ENCODE measurements around the gene STARD10. TPM values are rescaled to one million over a fixed set of nuclear protein-coding genes. Genes with fewer than 3 reads are reported as not detected.

STARD10 gene
- total RNA-seq, 3 donors from 2014 or later: 9.4 to 13.8 (median 13.0) TPM

DNA sequence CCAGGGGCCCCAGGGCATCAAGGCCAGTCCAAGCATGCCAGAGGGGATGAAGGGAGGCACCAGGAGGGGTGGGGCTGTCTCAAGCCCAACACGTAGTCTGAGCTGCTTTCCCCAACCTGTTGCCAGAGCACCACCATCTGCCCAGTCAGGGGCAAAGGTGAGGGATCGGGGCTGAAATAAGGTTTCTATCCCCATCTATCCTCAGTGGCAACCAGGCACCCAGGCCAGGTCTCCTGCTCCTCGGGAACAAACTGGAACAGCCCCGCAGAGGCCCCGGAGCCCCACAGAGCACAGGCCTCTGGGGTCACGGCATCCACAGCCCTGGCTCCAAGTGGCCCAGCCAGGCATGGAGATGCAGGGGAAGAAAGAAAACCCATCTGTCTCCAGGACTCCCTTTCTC lies 19.3 kb downstream of the STARD10 start:
- peaks cover under 1% of the 10 kb centered on the region for H3K4me1 Mint-ChIP-seq (ENCODE audit: low read depth)
- H3K9me3 Mint-ChIP-seq: no peaks in the 10 kb centered on the region
- H3K4me3 Mint-ChIP-seq: no peak overlapping the region
- DNase-seq (no peak), ATAC-seq (no peak)
- H3K36me3 Mint-ChIP-seq (ENCODE audit: insufficient read depth): no peaks in the 10 kb centered on the region
- no peaks in the 10 kb centered on the region for H3K27me3 Mint-ChIP-seq (ENCODE audit: low read depth)

DNA sequence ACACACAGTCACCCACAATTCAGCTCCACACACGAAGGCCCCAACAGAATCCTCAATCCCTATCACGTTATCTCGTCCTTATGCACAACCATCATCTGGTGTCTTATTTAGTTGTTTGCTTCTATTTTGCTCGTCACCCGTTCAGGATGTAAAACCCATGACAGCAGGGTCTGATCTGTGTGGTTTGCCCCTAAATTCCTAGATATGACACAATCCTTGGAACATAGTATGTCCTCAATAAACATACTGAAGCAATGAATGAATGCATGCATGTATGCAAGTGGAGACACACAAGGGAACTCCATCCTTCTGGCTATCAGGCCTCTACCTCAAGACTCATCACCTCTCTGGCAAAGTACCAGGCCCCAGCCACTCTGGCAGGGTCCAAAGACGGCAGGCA lies 20.2 kb downstream of the STARD10 start:
- H3K4me3 Mint-ChIP-seq: no peak overlapping the region
- no peaks in the 10 kb centered on the region for H3K27me3 Mint-ChIP-seq (ENCODE audit: low read depth)
- H3K36me3 Mint-ChIP-seq (ENCODE audit: insufficient read depth): no peaks in the 10 kb centered on the region

GRCh38 chr11:72773291-72773690 lies 20.6 kb downstream of the STARD10 start:
- no peak for ATAC-seq
- Mint-ChIP-seq H3K4me3 (no peak overlapping the region), H3K36me3 (ENCODE audit: insufficient read depth) (no peaks in the 10 kb centered on the region), H3K4me1 (ENCODE audit: low read depth) (no peaks in the 10 kb centered on the region), H3K9me3 (no peaks in the 10 kb centered on the region), H3K27me3 (ENCODE audit: low read depth) (no peaks in the 10 kb centered on the region)
- no peak for DNase-seq

More for the DNA sequence above, 20.2 kb downstream of the STARD10 start:
- DNase-seq (no peak), ATAC-seq (no peak)
- H3K9me3 Mint-ChIP-seq: no peaks in the 10 kb centered on the region
- no peaks in the 10 kb centered on the region for H3K4me1 Mint-ChIP-seq (ENCODE audit: low read depth)

- Mint-ChIP-seq H3K9me3 (no peaks in the 10 kb centered on the region), H3K4me3 (no peak overlapping the region), H3K27me3 (ENCODE audit: low read depth) (no peaks in the 10 kb centered on the region), H3K36me3 (ENCODE audit: insufficient read depth) (no peaks in the 10 kb centered on the region), H3K4me1 (ENCODE audit: low read depth) (no peaks in the 10 kb centered on the region)
- DNase-seq: no peak
- no peak for ATAC-seq
Observed at GRCh38 chr11:72772059-72772458, 21.8 kb downstream of the STARD10 start.

GRCh38 chr11:72771507-72771906 lies 22.3 kb downstream of the STARD10 start:
- Mint-ChIP-seq H3K4me3 (no peak overlapping the region), H3K4me1 (ENCODE audit: low read depth) (no peaks in the 10 kb centered on the region), H3K27me3 (ENCODE audit: low read depth) (no peaks in the 10 kb centered on the region), H3K36me3 (ENCODE audit: insufficient read depth) (no peaks in the 10 kb centered on the region), H3K9me3 (no peaks in the 10 kb centered on the region)
- ATAC-seq: no peak
- DNase-seq: no peak

DNA sequence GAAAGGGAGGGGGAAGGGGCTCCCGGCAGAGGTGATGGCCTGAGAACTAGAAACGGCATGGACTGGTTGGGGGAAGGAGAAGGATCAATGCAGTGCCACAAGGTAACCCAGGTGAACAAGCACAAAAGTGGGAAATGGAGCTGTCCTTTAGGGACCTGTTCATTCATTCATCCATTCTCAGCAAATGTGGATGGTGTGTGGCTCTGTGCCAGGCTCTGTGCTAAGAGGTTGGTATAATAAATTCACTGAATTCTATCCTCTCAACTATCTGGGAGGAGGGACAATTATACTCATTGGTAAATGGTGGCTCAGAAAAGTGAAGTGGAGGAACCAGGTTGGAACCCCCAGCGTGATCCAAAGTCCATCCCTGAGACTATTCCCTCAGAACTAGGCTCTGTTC lies 23.0 kb downstream of the STARD10 start:
- H3K4me1 Mint-ChIP-seq (ENCODE audit: low read depth): no peaks in the 10 kb centered on the region
- no peaks in the 10 kb centered on the region for H3K9me3 Mint-ChIP-seq
- no peaks in the 10 kb centered on the region for H3K36me3 Mint-ChIP-seq (ENCODE audit: insufficient read depth)
- ATAC-seq: no peak
- H3K27me3 Mint-ChIP-seq (ENCODE audit: low read depth): no peaks in the 10 kb centered on the region
- no peak overlapping the region for H3K4me3 Mint-ChIP-seq
- DNase-seq: no peak

- DNase-seq (no peak), ATAC-seq (no peak)
- Mint-ChIP-seq H3K9me3 (no peaks in the 10 kb centered on the region), H3K27me3 (ENCODE audit: low read depth) (no peaks in the 10 kb centered on the region), H3K36me3 (ENCODE audit: insufficient read depth) (no peaks in the 10 kb centered on the region), H3K4me1 (ENCODE audit: low read depth) (no peaks in the 10 kb centered on the region), H3K4me3 (no peak overlapping the region)
Observed at GRCh38 chr11:72769680-72770079, 24.2 kb downstream of the STARD10 start.

DNA sequence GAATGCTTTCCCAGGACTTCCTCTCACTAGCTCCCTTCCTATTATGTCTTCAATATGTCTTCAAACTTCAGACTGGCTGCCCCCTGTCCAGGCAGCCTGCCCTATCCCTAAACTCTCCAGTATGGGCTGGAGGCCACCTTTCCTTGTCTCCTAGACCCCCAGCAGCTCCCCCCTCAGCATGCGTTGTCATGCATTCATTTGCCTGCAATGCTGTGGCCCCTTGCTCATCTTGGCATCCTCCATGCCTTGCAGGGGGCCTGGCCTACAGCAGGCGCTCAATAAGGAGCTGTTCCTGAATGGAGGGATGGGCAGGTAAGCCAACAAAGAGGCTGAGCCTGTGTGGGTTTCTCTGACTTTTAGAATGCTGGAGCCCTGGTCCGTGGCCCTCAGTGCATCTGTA lies 25.3 kb downstream of the STARD10 start:
- H3K4me1 Mint-ChIP-seq (ENCODE audit: low read depth): peaks cover 2% of the 10 kb centered on the region
- H3K9me3 Mint-ChIP-seq: no peaks in the 10 kb centered on the region
- H3K4me3 Mint-ChIP-seq: no peak overlapping the region
- H3K27me3 Mint-ChIP-seq (ENCODE audit: low read depth): no peaks in the 10 kb centered on the region
- ATAC-seq (no peak), DNase-seq (no peak)
- no peaks in the 10 kb centered on the region for H3K36me3 Mint-ChIP-seq (ENCODE audit: insufficient read depth)

GRCh38 chr11:72767203-72768062 lies 26.4 kb downstream of the STARD10 start:
- Mint-ChIP-seq H3K36me3 (ENCODE audit: insufficient read depth) (no peaks in the 10 kb centered on the region), H3K4me3 (no peak overlapping the region), H3K9me3 (no peaks in the 10 kb centered on the region), H3K4me1 (ENCODE audit: low read depth) (peaks cover 14% of the 10 kb centered on the region), H3K27me3 (ENCODE audit: low read depth) (no peaks in the 10 kb centered on the region)
- ATAC-seq (no peak), DNase-seq (no peak)

GRCh38 chr11:72766152-72766902 lies 27.5 kb downstream of the STARD10 start:
- ATAC-seq (no peak), DNase-seq (no peak)
- Mint-ChIP-seq H3K4me1 (ENCODE audit: low read depth) (peaks cover 19% of the 10 kb centered on the region), H3K9me3 (no peaks in the 10 kb centered on the region), H3K4me3 (no peak overlapping the region), H3K27me3 (ENCODE audit: low read depth) (no peaks in the 10 kb centered on the region), H3K36me3 (ENCODE audit: insufficient read depth) (no peaks in the 10 kb centered on the region)

GRCh38 chr11:72764503-72764902 lies 29.3 kb downstream of the STARD10 start:
- ATAC-seq (no peak), DNase-seq (no peak)
- Mint-ChIP-seq H3K36me3 (ENCODE audit: insufficient read depth) (no peaks in the 10 kb centered on the region), H3K27me3 (ENCODE audit: low read depth) (no peaks in the 10 kb centered on the region), H3K4me1 (ENCODE audit: low read depth) (peaks cover 19% of the 10 kb centered on the region), H3K9me3 (no peaks in the 10 kb centered on the region), H3K4me3 (no peak overlapping the region)

DNA sequence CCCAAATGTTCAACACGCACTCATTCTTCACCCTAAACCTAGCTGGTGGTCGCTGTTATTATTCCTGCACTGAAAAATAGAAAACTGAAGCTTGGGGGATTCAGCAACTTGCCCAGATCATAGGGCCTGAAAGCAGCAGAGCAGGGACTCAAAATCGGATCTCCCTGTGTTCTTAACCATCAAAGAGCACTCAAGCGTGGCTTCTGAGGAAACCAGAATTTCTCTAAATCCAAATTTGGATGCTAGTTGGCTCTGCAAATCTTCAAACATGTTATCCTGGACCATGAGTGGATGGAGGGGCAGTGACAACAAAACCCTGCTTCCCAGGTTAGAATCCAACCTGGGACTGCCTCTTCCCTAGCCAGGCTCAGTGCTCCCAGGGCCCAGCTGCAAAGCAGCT lies 30.0 kb downstream of the STARD10 start:
- DNase-seq: no peak
- no peak for ATAC-seq
- Mint-ChIP-seq H3K9me3 (no peaks in the 10 kb centered on the region), H3K36me3 (ENCODE audit: insufficient read depth) (peaks cover 1% of the 10 kb centered on the region), H3K27me3 (ENCODE audit: low read depth) (no peaks in the 10 kb centered on the region), H3K4me1 (ENCODE audit: low read depth) (peaks cover 20% of the 10 kb centered on the region), H3K4me3 (no peak overlapping the region)

DNA sequence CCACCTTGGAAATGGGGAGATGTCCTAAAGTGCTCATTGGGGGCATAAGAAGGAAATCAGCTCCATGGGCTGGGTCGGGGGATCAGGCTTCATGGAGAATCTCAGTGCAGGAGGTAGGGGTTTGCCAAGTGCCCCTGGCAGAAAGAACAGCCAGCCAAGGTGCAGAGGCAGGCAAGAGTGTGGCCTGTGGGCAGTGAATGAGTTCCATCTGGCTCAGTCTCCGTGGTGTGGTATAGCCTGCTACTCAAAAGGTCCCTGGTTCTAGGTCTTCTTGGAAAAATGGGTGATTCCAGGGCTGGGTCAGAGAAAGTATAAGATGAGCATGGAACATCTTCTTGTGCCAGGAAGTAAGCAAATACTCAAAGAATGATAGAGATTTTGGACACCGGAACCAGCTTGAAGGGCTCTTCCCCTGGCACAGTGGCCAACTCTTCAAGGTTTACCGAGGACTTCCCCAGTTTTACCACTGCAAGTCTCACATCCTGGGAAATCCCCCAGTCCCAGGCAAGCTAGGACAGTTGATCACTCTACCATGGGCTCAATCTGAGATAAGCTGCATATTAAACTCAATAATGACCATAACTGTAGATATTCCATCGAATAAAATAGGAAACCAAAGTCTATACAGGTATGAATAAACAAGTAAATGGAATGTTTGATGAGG lies 31.1 kb downstream of the STARD10 start:
- H3K36me3 Mint-ChIP-seq (ENCODE audit: insufficient read depth): peaks cover 6% of the 10 kb centered on the region
- H3K9me3 Mint-ChIP-seq: no peaks in the 10 kb centered on the region
- ATAC-seq (peak; percentile 52 to 72), DNase-seq (no peak)
- no peak overlapping the region for H3K4me3 Mint-ChIP-seq
- H3K27me3 Mint-ChIP-seq (ENCODE audit: low read depth): no peaks in the 10 kb centered on the region
- peaks cover 21% of the 10 kb centered on the region for H3K4me1 Mint-ChIP-seq (ENCODE audit: low read depth)

- ATAC-seq (no peak), DNase-seq (no peak)
- H3K36me3 Mint-ChIP-seq (ENCODE audit: insufficient read depth): peaks cover 8% of the 10 kb centered on the region
- H3K4me3 Mint-ChIP-seq: no peak overlapping the region
- peaks cover 21% of the 10 kb centered on the region for H3K4me1 Mint-ChIP-seq (ENCODE audit: low read depth)
- no peaks in the 10 kb centered on the region for H3K9me3 Mint-ChIP-seq
- no peaks in the 10 kb centered on the region for H3K27me3 Mint-ChIP-seq (ENCODE audit: low read depth)
Observed at GRCh38 chr11:72760539-72761405, 33.1 kb downstream of the STARD10 start.

All from activated T-cell treated with anti-CD3 and anti-CD28 coated beads, Interleukin-2, amount 50 U/mL, for 4 hours (primary cell).